Measurements from ENCODE around the gene ZNF239. TPM values are rescaled to one million over a fixed set of nuclear protein-coding genes. Genes with fewer than 3 reads are reported as not detected.
"Not testable (repeated sequence)": the region's sequence is repeated elsewhere in the genome, so short reads cannot be mapped to it uniquely, and the experiment has no call there.

ZNF239 gene
- total RNA-seq, 1 donor from 2014 or later = 2.6 TPM

- no peak for DNase-seq (ENCODE audit: low spot score)
These were observed 2.2 kb upstream of the ZNF239 start for GRCh38 chr10:43576580-43576979.

DNA sequence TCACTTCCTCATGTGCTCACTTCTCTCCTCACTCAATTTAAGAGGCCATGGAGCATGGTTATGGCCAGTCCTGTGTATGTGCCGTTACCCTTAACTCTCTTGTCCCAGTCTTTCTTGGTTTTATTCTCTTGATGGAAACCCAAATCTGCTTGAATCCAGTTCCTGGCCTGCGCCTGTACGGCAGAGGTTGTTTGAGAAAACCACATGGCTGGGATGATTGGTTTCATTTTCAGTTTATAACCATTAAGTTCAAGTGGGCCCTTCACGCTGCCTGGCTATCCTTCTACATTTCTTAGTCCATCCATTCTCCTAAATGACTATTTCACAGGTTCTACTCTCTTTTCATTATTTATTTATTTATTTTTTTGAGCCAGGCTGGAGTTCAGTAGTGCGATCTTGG lies 1.6 kb upstream of the ZNF239 start:
- DNase-seq (ENCODE audit: low spot score) = no peak

DNA sequence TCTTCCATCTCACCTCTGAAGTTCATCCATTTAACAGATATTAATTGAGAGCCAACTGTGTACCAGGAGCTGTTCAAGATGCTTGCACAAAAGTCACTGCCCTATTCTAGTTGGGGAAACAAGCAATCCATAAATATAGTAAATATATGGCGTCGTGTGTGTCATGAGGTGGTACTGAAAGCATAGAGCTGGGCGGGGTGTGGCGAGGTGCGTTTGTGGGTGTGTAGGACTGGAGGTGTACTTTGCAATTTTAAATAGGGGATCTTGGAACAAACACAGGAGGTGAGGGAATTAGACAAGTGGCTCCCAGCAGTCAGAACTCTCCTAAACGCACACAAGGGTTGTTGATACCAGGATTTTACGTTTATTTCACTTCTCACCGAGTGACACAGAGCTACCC lies 490 bp upstream of the ZNF239 start:
- no peak for DNase-seq (ENCODE audit: low spot score)

DNA sequence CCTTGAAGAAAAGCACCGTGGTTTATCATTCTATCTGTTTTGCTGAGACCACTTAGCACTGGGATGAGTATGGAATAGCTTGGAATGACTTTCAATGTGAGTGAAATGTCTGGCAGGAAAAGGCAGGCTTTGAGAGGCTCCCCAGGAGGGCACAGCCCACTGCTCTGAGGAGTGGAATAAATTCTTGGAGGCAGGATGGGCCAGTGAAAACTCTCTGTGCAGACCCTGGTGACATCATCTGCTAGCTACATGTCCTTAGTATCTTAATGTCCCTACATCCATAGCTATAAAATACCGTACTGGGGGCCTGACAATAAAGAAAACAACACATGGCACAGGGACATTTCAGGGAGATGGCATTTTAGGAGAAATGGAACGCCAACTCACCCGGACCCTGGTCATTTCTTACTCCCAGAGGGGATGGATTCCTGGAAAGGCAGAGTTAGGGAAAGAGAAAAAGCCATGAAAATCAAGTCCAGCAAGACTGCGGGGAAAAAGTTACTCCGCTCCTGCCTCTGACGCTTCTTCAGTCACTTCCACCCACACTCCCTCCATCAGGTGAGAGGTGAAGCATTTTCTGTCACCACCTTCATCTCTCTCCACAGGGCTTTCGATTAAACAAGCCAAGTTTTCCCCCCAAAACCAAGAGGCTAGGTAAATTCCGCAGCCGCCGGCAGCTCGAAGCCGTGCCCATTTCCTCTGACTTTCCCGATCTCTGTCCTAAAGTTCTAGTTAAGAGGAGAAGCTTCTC lies 991 bp downstream of the ZNF239 start:
- peak; percentile 6 for DNase-seq (ENCODE audit: low spot score)

- DNase-seq (ENCODE audit: low spot score) = no peak
These were observed 3.4 kb downstream of the ZNF239 start for GRCh38 chr10:43570971-43571370.

DNA sequence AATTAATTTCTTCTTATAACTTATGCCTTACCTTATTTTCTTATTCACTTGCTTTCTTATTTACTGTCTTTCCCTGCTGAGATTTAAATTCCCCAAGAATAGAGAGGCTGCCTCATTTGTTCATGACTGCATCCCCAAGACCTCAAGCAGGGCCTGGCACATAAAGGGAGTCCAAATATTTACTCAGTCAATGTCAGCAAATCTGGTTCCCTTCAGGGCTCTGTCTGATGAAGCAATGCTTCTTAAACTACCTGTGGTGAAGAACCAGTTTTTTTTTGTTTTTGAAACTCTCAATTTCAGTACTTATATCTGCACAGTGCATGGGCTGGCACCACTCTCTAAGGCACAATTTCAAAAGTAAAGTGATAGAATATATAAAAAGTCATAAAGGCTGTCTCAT lies 4.7 kb downstream of the ZNF239 start:
- no peak for DNase-seq (ENCODE audit: low spot score)

DNA sequence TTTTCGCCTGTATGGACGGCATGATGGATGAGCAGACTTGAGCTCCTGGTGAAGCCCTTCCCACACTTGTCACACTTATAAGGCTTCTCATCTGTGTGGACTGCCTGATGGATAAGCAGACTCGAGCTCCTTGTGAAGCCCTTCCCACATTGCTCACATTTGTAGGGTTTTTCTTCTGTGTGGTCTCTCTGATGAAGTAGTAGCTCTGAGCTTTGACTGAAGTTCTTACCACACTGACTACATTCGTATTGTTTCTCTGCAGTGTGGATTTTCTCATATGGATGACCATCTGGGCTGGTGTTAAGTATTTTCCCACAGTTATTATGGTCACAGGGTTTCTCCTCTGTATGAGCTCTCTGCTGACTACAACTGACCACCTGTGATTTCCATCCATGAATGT lies 17.2 kb downstream of the ZNF239 start:
- DNase-seq (ENCODE audit: low spot score) = no peak

- not testable (repeated sequence) for DNase-seq (ENCODE audit: low spot score)
These were observed 30.7 kb downstream of the ZNF239 start for GRCh38 chr10:43543746-43544145.

GRCh38 chr10:43524434-43525247 lies 49.8 kb downstream of the ZNF239 start:
- DNase-seq (ENCODE audit: low spot score) = no peak

Other genes starting within 250 kb of the ZNF239 start
- gene FXYD4, start 203.0 kb downstream of the ZNF239 start, total RNA-seq (ENCODE audit: insufficient read depth, low replicate concordance) = not detected
- 130 TPM for gene HNRNPF, start 165.4 kb downstream of the ZNF239 start, total RNA-seq (ENCODE audit: insufficient read depth, low replicate concordance)
- 24.8 TPM for gene ZNF487, start 137.5 kb downstream of the ZNF239 start, total RNA-seq (ENCODE audit: insufficient read depth, low replicate concordance)
- gene ZNF485, start 31.8 kb upstream of the ZNF239 start, total RNA-seq (ENCODE audit: insufficient read depth, low replicate concordance) = 3.6 TPM
- 40.9 TPM for gene ZNF32, start 74.3 kb upstream of the ZNF239 start, total RNA-seq (ENCODE audit: insufficient read depth, low replicate concordance)